HEK293T (cell line): Measurements from ENCODE around the gene UMODL1.

Source experiments
- L3MBTL2 ChIP-seq: fragments of 450-650 bp; conservative IDR thresholded peaks from 2 replicates; pipeline ENCODE4 v1.6.1; 2016; ENCODE audit warnings: mild to moderate bottlenecking
- TF ChIP-seq, protein P1 (sequence below): fragments of 450-650 bp; IDR thresholded peaks from 2 replicates; pipeline ENCODE4 v1.6.1; 2016

- TF ChIP-seq, protein P1, sequence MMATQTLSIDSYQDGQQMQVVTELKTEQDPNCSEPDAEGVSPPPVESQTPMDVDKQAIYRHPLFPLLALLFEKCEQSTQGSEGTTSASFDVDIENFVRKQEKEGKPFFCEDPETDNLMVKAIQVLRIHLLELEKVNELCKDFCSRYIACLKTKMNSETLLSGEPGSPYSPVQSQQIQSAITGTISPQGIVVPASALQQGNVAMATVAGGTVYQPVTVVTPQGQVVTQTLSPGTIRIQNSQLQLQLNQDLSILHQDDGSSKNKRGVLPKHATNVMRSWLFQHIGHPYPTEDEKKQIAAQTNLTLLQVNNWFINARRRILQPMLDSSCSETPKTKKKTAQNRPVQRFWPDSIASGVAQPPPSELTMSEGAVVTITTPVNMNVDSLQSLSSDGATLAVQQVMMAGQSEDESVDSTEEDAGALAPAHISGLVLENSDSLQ, result no peak
- TF ChIP-seq L3MBTL2, result no peak
Observed at GRCh38 chr21:42165901-42166300, 94.8 kb downstream of the UMODL1 start.
